ENCODE data around the gene BNIPL.

The BNIPL gene

DNA sequence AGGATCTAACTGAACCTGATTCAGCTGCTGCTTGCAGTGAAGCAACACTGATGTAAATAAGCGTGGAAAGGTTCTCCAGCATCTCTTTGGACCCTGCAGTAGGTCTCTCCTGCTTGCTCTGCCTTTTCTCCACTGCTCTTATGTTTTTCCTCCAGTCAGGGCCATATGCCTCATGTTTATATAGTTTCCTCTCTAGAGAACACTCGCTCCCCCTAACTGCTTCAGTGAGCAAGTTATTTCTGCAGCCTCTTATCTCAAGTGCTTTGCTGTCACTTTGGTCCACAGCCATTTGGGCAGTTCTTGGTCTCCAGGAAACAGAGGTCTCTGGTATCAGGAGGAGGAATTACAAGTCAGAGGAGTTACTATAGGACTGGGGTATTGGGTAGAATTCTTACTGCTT is 22.9 kb upstream of the BNIPL start:
- H3K4me3 ChIP-seq (ENCODE audit: low read depth, low read length): no peak overlapping the region
- TF ChIP-seq, protein P1, sequence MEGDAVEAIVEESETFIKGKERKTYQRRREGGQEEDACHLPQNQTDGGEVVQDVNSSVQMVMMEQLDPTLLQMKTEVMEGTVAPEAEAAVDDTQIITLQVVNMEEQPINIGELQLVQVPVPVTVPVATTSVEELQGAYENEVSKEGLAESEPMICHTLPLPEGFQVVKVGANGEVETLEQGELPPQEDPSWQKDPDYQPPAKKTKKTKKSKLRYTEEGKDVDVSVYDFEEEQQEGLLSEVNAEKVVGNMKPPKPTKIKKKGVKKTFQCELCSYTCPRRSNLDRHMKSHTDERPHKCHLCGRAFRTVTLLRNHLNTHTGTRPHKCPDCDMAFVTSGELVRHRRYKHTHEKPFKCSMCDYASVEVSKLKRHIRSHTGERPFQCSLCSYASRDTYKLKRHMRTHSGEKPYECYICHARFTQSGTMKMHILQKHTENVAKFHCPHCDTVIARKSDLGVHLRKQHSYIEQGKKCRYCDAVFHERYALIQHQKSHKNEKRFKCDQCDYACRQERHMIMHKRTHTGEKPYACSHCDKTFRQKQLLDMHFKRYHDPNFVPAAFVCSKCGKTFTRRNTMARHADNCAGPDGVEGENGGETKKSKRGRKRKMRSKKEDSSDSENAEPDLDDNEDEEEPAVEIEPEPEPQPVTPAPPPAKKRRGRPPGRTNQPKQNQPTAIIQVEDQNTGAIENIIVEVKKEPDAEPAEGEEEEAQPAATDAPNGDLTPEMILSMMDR (IDR thresholded peaks at IDR 0.05; ENCODE audit: insufficient read depth, low read depth, low read length, missing control alignments): no peak
- no peak for DNase-seq (ENCODE audit: low read depth)

DNA sequence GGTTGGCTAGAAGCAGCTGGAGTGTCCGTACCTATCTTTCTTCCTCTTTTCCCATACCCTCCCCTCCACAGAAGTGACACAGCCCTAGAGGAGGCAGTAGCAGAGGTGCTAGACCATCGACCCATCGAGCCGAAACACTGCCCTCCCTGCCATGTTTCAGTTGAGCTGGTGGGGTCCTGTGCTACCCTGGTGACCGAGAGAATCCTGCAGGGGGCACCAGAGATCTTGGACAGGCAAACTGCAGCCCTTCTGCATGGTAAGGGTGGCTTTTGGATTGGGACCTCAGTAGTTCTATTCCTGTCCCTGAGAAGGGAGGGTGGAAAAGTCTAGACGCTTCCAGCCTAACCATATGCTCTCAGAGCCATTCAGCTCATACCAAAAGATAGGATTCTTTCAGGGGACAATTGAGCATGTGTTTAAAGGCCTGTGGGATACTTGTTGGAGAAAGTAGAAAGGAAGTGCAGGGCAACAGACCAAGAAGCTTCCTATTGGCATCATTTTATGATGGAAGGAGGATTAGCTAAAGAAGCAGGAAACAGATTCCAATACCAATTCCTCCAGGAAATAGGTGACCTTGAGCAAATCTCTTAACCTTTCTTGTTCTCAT is 11.7 kb upstream of the BNIPL start:
- DNase-seq (ENCODE audit: low read depth): peak; percentile 83
- TF ChIP-seq, protein P1 (IDR thresholded peaks at IDR 0.05; ENCODE audit: insufficient read depth, low read depth, low read length, missing control alignments): peak; percentile 75
- no peak overlapping the region for H3K4me3 ChIP-seq (ENCODE audit: low read depth, low read length)

DNA sequence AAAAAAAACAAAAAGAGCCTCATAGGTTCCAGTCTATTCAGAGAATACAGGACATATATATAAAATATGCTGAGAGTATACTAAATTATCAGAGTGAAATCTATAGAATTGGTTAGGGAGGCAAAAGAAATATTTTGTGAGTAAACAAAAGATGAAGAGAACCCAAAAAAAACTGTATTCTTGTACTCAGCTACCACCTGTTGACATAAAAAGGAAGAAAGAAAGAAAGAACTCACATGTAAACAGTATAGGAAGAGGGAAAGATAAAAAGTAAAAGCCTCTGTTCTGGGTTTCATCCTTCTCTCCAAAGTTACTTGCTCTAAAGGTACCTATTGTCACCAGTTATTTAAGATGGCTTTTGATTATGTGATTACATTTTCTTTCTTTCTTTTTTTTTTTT is 9.9 kb upstream of the BNIPL start:
- no peak overlapping the region for H3K4me3 ChIP-seq (ENCODE audit: low read depth, low read length)
- no peak for DNase-seq (ENCODE audit: low read depth)
- TF ChIP-seq, protein P1 (IDR thresholded peaks at IDR 0.05; ENCODE audit: insufficient read depth, low read depth, low read length, missing control alignments): no peak

DNA sequence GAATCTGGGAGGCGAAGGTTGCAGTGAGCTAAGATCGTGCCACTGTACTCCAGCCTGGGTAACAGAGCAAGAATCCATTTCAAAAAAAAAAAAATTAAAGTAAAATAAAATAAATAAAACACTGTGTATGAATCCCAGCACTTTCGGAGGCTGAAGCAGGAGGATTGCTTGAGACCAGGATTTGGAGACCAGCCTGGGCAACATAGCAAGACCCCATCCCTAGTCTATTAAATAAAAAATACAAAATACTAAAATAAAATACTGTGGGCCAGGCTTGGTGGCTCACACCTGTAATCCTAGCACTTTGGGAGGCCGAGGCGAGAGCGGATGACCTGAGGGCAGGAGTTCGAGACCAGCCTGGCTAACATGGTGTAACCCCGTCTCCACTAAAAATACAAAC is 4.2 kb upstream of the BNIPL start:
- no peak overlapping the region for H3K4me3 ChIP-seq (ENCODE audit: low read depth, low read length)
- no peak for DNase-seq (ENCODE audit: low read depth)
- TF ChIP-seq, protein P1 (IDR thresholded peaks at IDR 0.05; ENCODE audit: insufficient read depth, low read depth, low read length, missing control alignments): no peak

DNA sequence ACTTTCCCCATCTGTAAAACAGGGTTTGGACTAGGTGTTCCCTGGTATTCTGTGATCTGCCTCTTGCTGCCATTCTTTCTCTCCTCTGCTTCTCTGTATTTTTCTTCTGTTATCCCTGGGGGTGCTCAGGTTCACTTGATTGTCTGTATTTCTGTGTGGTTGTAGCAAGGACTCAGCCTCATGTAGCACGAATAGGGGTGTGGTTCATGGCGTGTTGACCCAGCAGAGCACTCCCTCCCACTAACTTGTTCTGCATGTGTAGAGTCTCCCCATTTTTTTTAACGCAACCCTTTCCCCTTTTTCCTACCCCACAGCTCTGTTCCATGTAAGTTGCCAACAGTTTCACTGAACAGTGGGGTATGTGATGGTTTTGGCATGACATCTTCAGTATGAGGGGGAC is 1.2 kb upstream of the BNIPL start:
- no peak for DNase-seq (ENCODE audit: low read depth)
- H3K4me3 ChIP-seq (ENCODE audit: low read depth, low read length): no peak overlapping the region
- TF ChIP-seq, protein P1 (IDR thresholded peaks at IDR 0.05; ENCODE audit: insufficient read depth, low read depth, low read length, missing control alignments): no peak

DNA sequence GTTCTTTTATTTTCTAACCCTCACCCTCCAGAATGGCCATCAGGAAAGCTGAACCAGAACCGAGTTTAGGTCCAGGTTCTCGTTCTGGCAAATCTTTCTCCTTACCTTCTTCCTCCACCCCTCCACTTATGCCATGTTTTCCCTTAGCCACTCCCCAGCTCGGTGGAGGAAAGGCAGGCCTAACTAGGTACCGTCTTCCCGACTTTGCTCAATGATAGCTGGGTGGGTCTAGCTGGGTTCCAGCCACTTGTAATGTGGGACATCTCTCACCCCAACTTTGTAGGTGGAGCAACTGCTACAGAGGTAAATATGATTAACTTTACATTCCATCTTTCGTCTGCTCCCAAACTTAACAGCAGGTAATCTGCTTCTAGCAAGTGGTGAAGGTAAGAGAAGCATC is 646 bp downstream of the BNIPL start:
- DNase-seq (ENCODE audit: low read depth): no peak
- no peak overlapping the region for H3K4me3 ChIP-seq (ENCODE audit: low read depth, low read length)
- TF ChIP-seq, protein P1 (IDR thresholded peaks at IDR 0.05; ENCODE audit: insufficient read depth, low read depth, low read length, missing control alignments): no peak

DNA sequence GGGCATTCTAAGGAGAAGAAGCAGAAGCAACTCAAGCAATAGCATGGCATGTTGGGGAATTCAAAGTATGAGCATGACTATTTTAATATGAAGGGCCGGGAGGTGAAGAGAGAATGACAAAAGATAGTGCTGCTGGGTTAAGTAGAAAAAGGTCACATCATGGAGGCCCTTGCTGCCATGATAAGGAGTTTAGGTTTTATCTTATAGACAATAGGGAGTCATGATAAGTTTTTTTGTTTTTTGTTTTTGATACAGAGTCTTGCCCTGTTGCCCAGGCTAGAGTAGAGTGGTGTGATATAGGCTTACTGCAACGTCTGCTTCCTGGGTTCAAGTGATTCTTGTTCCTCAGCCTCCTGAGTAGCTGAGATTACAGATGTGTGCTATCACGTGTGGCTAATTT is 3.1 kb downstream of the BNIPL start:
- no peak overlapping the region for H3K4me3 ChIP-seq (ENCODE audit: low read depth, low read length)
- TF ChIP-seq, protein P1 (IDR thresholded peaks at IDR 0.05; ENCODE audit: insufficient read depth, low read depth, low read length, missing control alignments): no peak
- DNase-seq (ENCODE audit: low read depth): no peak

Measured in GM12865 (cell line).